HL-60 (cell line): ENCODE data around the gene BEND6.

Experiments used
- CTCF ChIP-seq: IDR thresholded peaks from one replicate; pipeline ENCODE4 v1.5.1; 2011; ENCODE audit warnings: low read length, control low read depth, inconsistent platforms; ENCODE audit not compliant: insufficient read depth
- REST ChIP-seq: IDR thresholded peaks from 2 replicates; pipeline ENCODE4 v1.6.1; 2012; ENCODE audit warnings: low read depth; ENCODE audit not compliant: insufficient replicate concordance

- TF ChIP-seq CTCF (no peak), REST (no peak)
Measured at GRCh38 chr6:56944661-56945060, 10.2 kb upstream of the BEND6 start.
